ENCODE measurements around the gene ENO2.
A peak's percentile ranks its signal among the peaks of the same experiment; 100 is the strongest.

Gene ENO2

DNA sequence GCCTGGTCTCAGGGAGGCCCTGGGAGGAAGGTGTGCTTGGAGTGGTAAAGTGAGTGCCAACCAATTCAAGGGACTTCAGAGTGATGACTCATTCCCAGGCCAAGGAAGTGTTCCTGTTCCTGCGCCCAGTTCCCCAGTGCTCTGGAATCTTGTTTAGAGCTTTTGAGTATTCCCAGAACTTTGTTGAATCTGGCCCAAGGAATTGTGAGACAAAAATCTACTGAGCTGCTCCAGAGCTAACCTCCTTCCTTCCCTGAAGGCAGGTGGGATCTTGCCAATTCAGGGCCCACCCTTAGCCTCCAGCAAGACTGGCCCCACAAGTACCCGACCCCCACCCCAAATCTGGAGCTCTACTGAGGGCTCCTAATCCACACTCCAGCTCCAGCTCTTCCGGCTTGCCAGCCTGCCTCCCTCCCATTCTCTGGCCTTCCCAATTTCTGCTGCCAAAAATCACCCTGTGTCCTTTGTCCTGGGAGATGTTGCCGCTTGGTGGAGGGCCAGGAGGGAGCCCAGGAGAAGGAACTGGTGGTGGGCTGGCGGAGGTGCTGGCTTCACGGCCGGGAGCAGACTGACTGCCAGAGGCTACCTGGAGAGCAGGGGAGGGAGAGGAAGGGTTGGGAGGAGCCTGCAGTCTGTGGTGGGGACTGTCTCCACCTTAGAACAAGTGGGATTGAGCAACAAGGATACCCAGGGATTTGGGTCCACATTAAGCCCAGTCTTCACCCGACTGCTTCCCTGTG, 11.3 kb downstream of the ENO2 start:
- no peak for DNase-seq
- POLR2A ChIA-PET: interaction anchor here (1.2 to 1.7 kb wide), 4 partner anchors 12 to 19 kb away, joined by 3 to 15 read pairs (median 5); partner anchors contain the start of genes C12orf57 and RNU7-1
- Histone ChIP-seq H3K4me1 (ENCODE audit: control extremely low read depth in 1 of 4, control insufficient read depth in 4 of 4, insufficient read depth in 4 of 4, low read length in 3 of 4) (peaks cover 8 to 65% (median 54%) of the 10 kb centered on the region in 4 experiments), H3K27ac (ENCODE audit: insufficient read depth in 1 of 2, low read depth in 1 of 2, low read length in 2 of 2, poor library complexity in 1 of 2, severe bottlenecking in 2 of 2) (peak overlapping the region in 1 of 2 experiments; percentile 20), H3K4me3 (ENCODE audit: control insufficient read depth in 1 of 7, extremely low read depth in 1 of 7, insufficient read depth in 4 of 7, low read depth in 2 of 7, low read length in 6 of 7) (no peak overlapping the region), H3K9me3 (ENCODE audit: control extremely low read depth in 1 of 5, control insufficient read depth in 4 of 5, insufficient read depth in 2 of 5, low read depth in 1 of 5, low read length in 4 of 5) (no peaks in the 10 kb centered on the region), H3K27me3 (replicated peaks in 2 of 5; ENCODE audit: control insufficient read depth in 4 of 5, insufficient read depth in 5 of 5, low read length in 4 of 5) (no peaks in the 10 kb centered on the region), H3K36me3 (ENCODE audit: control insufficient read depth in 4 of 4, insufficient read depth in 4 of 4, low read length in 3 of 4) (peaks cover 0 to 13% (median 4%) of the 10 kb centered on the region in 4 experiments)
- WGBS (ENCODE audit: insufficient coverage): 69% methylated on average over 5 of the region's 8 CpGs
- CTCF ChIA-PET: interaction anchor here (0.5 to 9.1 kb wide), 24 partner anchors 9 to 188 kb away, joined by 3 to 124 read pairs (median 8); partner anchors contain the start of genes C12orf57, C1RL, ENO2 and LRRC23

DNA sequence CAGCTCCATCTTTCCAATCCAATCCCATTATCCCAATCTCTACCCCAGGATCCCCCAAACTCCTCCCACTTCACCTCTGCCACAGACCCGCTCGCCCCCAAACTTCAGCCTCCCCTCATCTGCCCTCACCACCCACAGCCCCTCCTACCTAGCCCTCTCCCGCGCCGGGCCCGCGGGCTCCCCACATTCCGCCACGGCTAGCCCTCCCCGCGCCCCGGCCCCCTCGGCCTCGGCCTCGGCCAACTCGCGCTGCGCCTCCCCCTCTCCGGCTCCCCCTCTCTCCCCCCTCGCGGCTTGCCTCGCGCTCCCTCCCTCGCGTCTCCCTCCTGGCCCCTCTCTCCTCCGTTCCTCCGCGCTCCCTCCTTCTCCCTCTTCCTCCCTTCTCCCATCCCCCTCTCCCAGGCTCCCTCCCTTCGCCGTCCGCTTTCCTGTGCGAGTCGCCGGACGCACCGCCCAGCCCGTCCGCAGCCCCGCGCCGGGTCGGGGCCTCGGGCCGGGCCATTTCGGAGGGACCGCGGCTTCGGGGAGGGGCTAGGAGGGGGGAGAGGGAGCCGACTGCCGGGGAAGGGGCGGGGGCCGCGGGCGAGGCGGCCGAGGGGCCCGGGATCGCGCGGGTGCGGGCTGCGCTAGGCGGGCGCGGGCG, 13.1 kb downstream of the ENO2 start, which contains the start of gene ATN1:
Gene ATN1 (plus strand): TSS at position 581 of the 643 bp plus-strand sequence. CDS start 6,043 bp downstream, outside the sequence.
- ChIA-PET POLR2A (interaction anchor here (0.6 to 3.0 kb wide), 4 partner anchors 10 to 280 kb away, joined by 3 to 8 read pairs (median 4); partner anchors contain the start of genes C12orf57 and RNU7-1), CTCF (interaction anchor here (2.9 to 9.1 kb wide), 6 partner anchors 10 to 186 kb away, joined by 11 to 124 read pairs (median 31); partner anchors contain the start of genes LRRC23 and SPSB2)
- Histone ChIP-seq H3K4me1 (ENCODE audit: control extremely low read depth in 1 of 4, control insufficient read depth in 4 of 4, insufficient read depth in 4 of 4, low read length in 3 of 4) (peaks cover 8 to 61% (median 49%) of the 10 kb centered on the region in 4 experiments), H3K36me3 (ENCODE audit: control insufficient read depth in 4 of 4, insufficient read depth in 4 of 4, low read length in 3 of 4) (peaks cover 0 to 3% (median 0%) of the 10 kb centered on the region in 4 experiments), H3K27ac (ENCODE audit: insufficient read depth in 1 of 2, low read depth in 1 of 2, low read length in 2 of 2, poor library complexity in 1 of 2, severe bottlenecking in 2 of 2) (peak within 1 kb of the TSS; percentile 46 to 77), H3K4me3 (ENCODE audit: control insufficient read depth in 1 of 7, extremely low read depth in 1 of 7, insufficient read depth in 4 of 7, low read depth in 2 of 7, low read length in 6 of 7) (peak within 1 kb of the TSS; percentile 67 to 86 (median 78)), H3K27me3 (replicated peaks in 2 of 5; ENCODE audit: control insufficient read depth in 4 of 5, insufficient read depth in 5 of 5, low read length in 4 of 5) (no peaks in the 10 kb centered on the region), H3K9me3 (ENCODE audit: control extremely low read depth in 1 of 5, control insufficient read depth in 4 of 5, insufficient read depth in 2 of 5, low read depth in 1 of 5, low read length in 4 of 5) (no peaks in the 10 kb centered on the region)
- peak in 2 of 3 donors; percentile 58 to 69 for DNase-seq
- WGBS (ENCODE audit: insufficient coverage): 0% methylated on average over 35 of the region's 66 CpGs

GRCh38 chr12:6928022-6928702, 13.8 kb downstream of the ENO2 start:
- no peaks in the 10 kb centered on the region for H3K27me3 ChIP-seq (replicated peaks in 2 of 5; ENCODE audit: control insufficient read depth in 4 of 5, insufficient read depth in 5 of 5, low read length in 4 of 5)
- ChIA-PET CTCF (interaction anchor here (1.0 to 2.5 kb wide), 3 partner anchors 9 to 25 kb away, joined by 3 to 14 read pairs (median 6); no protein-coding TSS in a partner anchor), POLR2A (interaction anchor here (0.6 to 3.0 kb wide), 3 partner anchors 9 to 71 kb away, joined by 3 to 8 read pairs (median 5); partner anchors contain the start of genes C12orf57 and RNU7-1)
- 0% methylated on average over 20 of the region's 79 CpGs for WGBS (ENCODE audit: insufficient coverage)
- no peaks in the 10 kb centered on the region for H3K9me3 ChIP-seq (ENCODE audit: control extremely low read depth in 1 of 5, control insufficient read depth in 4 of 5, insufficient read depth in 2 of 5, low read depth in 1 of 5, low read length in 4 of 5)
- peak overlapping the region; percentile 45 to 86 (median 78) for H3K4me3 ChIP-seq (ENCODE audit: control insufficient read depth in 1 of 7, extremely low read depth in 1 of 7, insufficient read depth in 4 of 7, low read depth in 2 of 7, low read length in 6 of 7)
- peaks cover 8 to 54% (median 47%) of the 10 kb centered on the region in 4 experiments for H3K4me1 ChIP-seq (ENCODE audit: control extremely low read depth in 1 of 4, control insufficient read depth in 4 of 4, insufficient read depth in 4 of 4, low read length in 3 of 4)
- H3K27ac ChIP-seq (ENCODE audit: insufficient read depth in 1 of 2, low read depth in 1 of 2, low read length in 2 of 2, poor library complexity in 1 of 2, severe bottlenecking in 2 of 2): peak overlapping the region; percentile 46 to 73
- H3K36me3 ChIP-seq (ENCODE audit: control insufficient read depth in 4 of 4, insufficient read depth in 4 of 4, low read length in 3 of 4): no peaks in the 10 kb centered on the region
- no peak for DNase-seq

DNA sequence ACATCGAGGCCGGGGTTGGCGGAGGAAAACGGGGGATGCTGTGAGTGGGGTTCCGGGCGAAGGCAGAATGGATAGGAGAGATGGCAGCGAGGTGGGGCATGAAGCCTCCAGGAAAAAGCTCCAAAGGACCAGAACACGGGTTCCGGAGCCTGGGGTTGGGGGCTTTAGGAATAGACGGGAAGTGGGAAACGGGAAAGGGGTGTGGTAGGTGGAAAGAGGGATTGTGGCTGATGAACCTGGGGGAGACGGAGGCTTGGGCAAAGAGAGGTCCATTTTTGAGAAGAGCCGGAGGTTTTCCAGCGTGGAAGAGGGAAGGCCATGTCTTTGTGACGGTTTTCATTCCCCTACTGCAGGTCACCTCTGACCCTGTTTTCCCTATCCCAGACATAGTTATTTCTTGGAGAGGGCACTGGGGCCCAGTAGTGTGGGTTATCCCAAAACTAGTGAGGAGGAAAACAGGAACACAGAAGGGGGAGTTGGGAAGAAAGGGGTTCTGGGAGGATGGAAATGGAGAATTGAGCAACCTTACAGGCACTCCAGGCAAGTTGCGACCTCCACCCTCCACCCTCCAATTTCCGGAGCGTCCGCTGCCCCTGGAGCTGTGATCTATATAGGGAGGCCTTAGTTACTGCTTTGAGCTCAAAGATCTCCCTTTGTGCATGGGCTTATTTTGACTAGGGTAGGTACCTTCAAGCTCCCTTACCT, 14.5 kb downstream of the ENO2 start:
- H3K36me3 ChIP-seq (ENCODE audit: control insufficient read depth in 4 of 4, insufficient read depth in 4 of 4, low read length in 3 of 4): peaks cover 0 to 7% (median 2%) of the 10 kb centered on the region in 4 experiments
- WGBS (ENCODE audit: insufficient coverage): 5% methylated on average over 13 of the region's 19 CpGs
- DNase-seq: no peak
- H3K4me1 ChIP-seq (ENCODE audit: control extremely low read depth in 1 of 4, control insufficient read depth in 4 of 4, insufficient read depth in 4 of 4, low read length in 3 of 4): peaks cover 8 to 51% (median 46%) of the 10 kb centered on the region in 4 experiments
- no peaks in the 10 kb centered on the region for H3K27me3 ChIP-seq (replicated peaks in 2 of 5; ENCODE audit: control insufficient read depth in 4 of 5, insufficient read depth in 5 of 5, low read length in 4 of 5)
- peak overlapping the region; percentile 46 to 73 for H3K27ac ChIP-seq (ENCODE audit: insufficient read depth in 1 of 2, low read depth in 1 of 2, low read length in 2 of 2, poor library complexity in 1 of 2, severe bottlenecking in 2 of 2)
- CTCF ChIA-PET: interaction anchor here (1.0 to 2.5 kb wide), 5 partner anchors 9 to 57 kb away, joined by 3 to 14 read pairs (median 4); no protein-coding TSS in a partner anchor
- H3K9me3 ChIP-seq (ENCODE audit: control extremely low read depth in 1 of 5, control insufficient read depth in 4 of 5, insufficient read depth in 2 of 5, low read depth in 1 of 5, low read length in 4 of 5): no peaks in the 10 kb centered on the region
- H3K4me3 ChIP-seq (ENCODE audit: control insufficient read depth in 1 of 7, extremely low read depth in 1 of 7, insufficient read depth in 4 of 7, low read depth in 2 of 7, low read length in 6 of 7): peak overlapping the region; percentile 45 to 84 (median 73)
- POLR2A ChIA-PET: interaction anchor here (1.5 to 3.0 kb wide), 2 partner anchors 8 to 15 kb away, joined by 5 to 8 read pairs; partner anchors contain the start of genes C12orf57 and RNU7-1

- no peaks in the 10 kb centered on the region for H3K9me3 ChIP-seq (ENCODE audit: control extremely low read depth in 1 of 5, control insufficient read depth in 4 of 5, insufficient read depth in 2 of 5, low read depth in 1 of 5, low read length in 4 of 5)
- H3K4me3 ChIP-seq (ENCODE audit: control insufficient read depth in 1 of 7, extremely low read depth in 1 of 7, insufficient read depth in 4 of 7, low read depth in 2 of 7, low read length in 6 of 7): peak overlapping the region in 6 of 7 experiments; percentile 44 to 84 (median 74)
- H3K27me3 ChIP-seq (replicated peaks in 2 of 5; ENCODE audit: control insufficient read depth in 4 of 5, insufficient read depth in 5 of 5, low read length in 4 of 5): no peaks in the 10 kb centered on the region
- WGBS (ENCODE audit: insufficient coverage): 97% methylated on average over 5 of the region's 7 CpGs
- peak overlapping the region in 1 of 2 experiments; percentile 73 for H3K27ac ChIP-seq (ENCODE audit: insufficient read depth in 1 of 2, low read depth in 1 of 2, low read length in 2 of 2, poor library complexity in 1 of 2, severe bottlenecking in 2 of 2)
- peaks cover 3 to 14% (median 8%) of the 10 kb centered on the region in 4 experiments for H3K36me3 ChIP-seq (ENCODE audit: control insufficient read depth in 4 of 4, insufficient read depth in 4 of 4, low read length in 3 of 4)
- no peak for DNase-seq
- ChIA-PET POLR2A (interaction anchor here (3.0 kb wide), 1 partner anchor 14 kb away, joined by 8 read pairs; the partner anchor contains the start of genes C12orf57 and RNU7-1), CTCF (interaction anchor here (1.1 to 2.5 kb wide), 4 partner anchors 8 to 58 kb away, joined by 3 to 14 read pairs (median 5); no protein-coding TSS in a partner anchor)
- H3K4me1 ChIP-seq (ENCODE audit: control extremely low read depth in 1 of 4, control insufficient read depth in 4 of 4, insufficient read depth in 4 of 4, low read length in 3 of 4): peaks cover 3 to 43% (median 42%) of the 10 kb centered on the region in 4 experiments
Measured at GRCh38 chr12:6929466-6930452, 15.4 kb downstream of the ENO2 start.

All from common myeloid progenitor, CD34-positive (primary cell).